Astrocyte of the cerebellum (primary cell): Measurements from ENCODE around the gene TMCC1.
"Not testable (repeated sequence)": the region's sequence is repeated elsewhere in the genome, so short reads cannot be mapped to it uniquely, and the experiment has no call there.

ENCODE experiments used
- DNase-seq: peaks from one replicate; pipeline ENCODE4 v3.0.0-alpha.2; 2011; ENCODE audit warnings: low read depth
- H3K4me3 ChIP-seq: 2 replicates; pipeline ENCODE4 v1.5.1; 2011; ENCODE audit warnings: mild to moderate bottlenecking, low read depth, low read length, moderate library complexity
- CTCF ChIP-seq: IDR thresholded peaks from 2 replicates; pipeline ENCODE4 v1.5.1; 2012; ENCODE audit warnings: low read length, low read depth, moderate library complexity, mild to moderate bottlenecking; ENCODE audit errors: missing control alignments
- in situ Hi-C: cut with HindIII; loops from 2 replicates; pipeline ENCODE4 v1.10.0; 2017; ENCODE audit warnings: low sequenced_read_pairs

The TMCC1 gene

GRCh38 chr3:129881261-129881660, 12.2 kb downstream of the TMCC1 start:
- H3K4me3 ChIP-seq: no peak overlapping the region
- in situ Hi-C loops: no loop called here
- DNase-seq: no peak
- no peak for TF ChIP-seq CTCF

GRCh38 chr3:129878355-129878754, 15.2 kb downstream of the TMCC1 start:
- in situ Hi-C loops: no loop called here
- TF ChIP-seq CTCF: no peak
- no peak overlapping the region for H3K4me3 ChIP-seq
- DNase-seq: no peak

GRCh38 chr3:129874479-129874878, 19.0 kb downstream of the TMCC1 start:
- H3K4me3 ChIP-seq, in situ Hi-C loops: not testable (repeated sequence)

GRCh38 chr3:129868912-129869311, 24.6 kb downstream of the TMCC1 start:
- TF ChIP-seq CTCF: no peak
- no peak for DNase-seq
- no peak overlapping the region for H3K4me3 ChIP-seq
- in situ Hi-C loops: no loop called here

More at GRCh38 chr3:129874479-129874878, 19.0 kb downstream of the TMCC1 start:
- not testable (repeated sequence) for DNase-seq

GRCh38 chr3:129867506-129868124, 25.9 kb downstream of the TMCC1 start:
- no peak for DNase-seq
- TF ChIP-seq CTCF: no peak
- in situ Hi-C loops: no loop called here
- no peak overlapping the region for H3K4me3 ChIP-seq

GRCh38 chr3:129865806-129866205, 27.7 kb downstream of the TMCC1 start:
- DNase-seq: no peak
- in situ Hi-C loops: no loop called here
- no peak overlapping the region for H3K4me3 ChIP-seq
- no peak for TF ChIP-seq CTCF

GRCh38 chr3:129864519-129864918, 29.0 kb downstream of the TMCC1 start:
- in situ Hi-C loops: no loop called here
- no peak for TF ChIP-seq CTCF
- H3K4me3 ChIP-seq: no peak overlapping the region
- no peak for DNase-seq
